Activated CD8-positive, alpha-beta memory T cell treated with anti-CD3 and anti-CD28 coated beads, Interleukin-2, amount 10 ng/mL, durations not matched to agents 7 days and 5 days (primary cell): ENCODE results near the gene TMEM184C. TPM values are rescaled to one million over a fixed set of nuclear protein-coding genes. Genes with fewer than 3 reads are reported as not detected.

Experiments
- ATAC-seq: fragments of 150-1000 bp; cut with Tn5 transposase; one replicate; pipeline ENCODE4 v1.10.0; 2021; ENCODE audit warnings: moderate library complexity
- CTCF ChIA-PET: fragments of 350-600 bp; sonication (Branson Sonifier 250); formaldehyde crosslinking; loops from one replicate; lab custom pipeline; 2021; ENCODE audit warnings: antibody characterized with exemption; lab: Charles Lee
- DNase-seq: peaks from one replicate; pipeline ENCODE4 v3.0.0-alpha.2; 2020
- H3K27ac Mint-ChIP-seq: one replicate; pipeline ENCODE4 v1.8.0; 2021; ENCODE audit warnings: mild to moderate bottlenecking, mixed read lengths
- H3K27me3 Mint-ChIP-seq: one replicate; pipeline ENCODE4 v1.8.0; 2021; ENCODE audit warnings: mixed read lengths
- H3K36me3 Mint-ChIP-seq: one replicate; pipeline ENCODE4 v1.8.0; 2021; ENCODE audit warnings: mild to moderate bottlenecking, mixed read lengths
- H3K4me1 Mint-ChIP-seq: one replicate; pipeline ENCODE4 v1.8.0; 2021; ENCODE audit warnings: mixed read lengths
- H3K4me3 Mint-ChIP-seq: one replicate; pipeline ENCODE4 v1.8.0; 2021; ENCODE audit warnings: mild to moderate bottlenecking, moderate library complexity, mixed read lengths
- H3K9me3 Mint-ChIP-seq: one replicate; pipeline ENCODE4 v1.8.0; 2022; ENCODE audit warnings: low read depth, mixed read lengths
- total RNA-seq, 2 experiments: library from RNA; stranded (reverse); gene quantifications; one replicate each; pipeline ENCODE4 v1.2.3, GENCODE V29; 2021

TMEM184C gene
- total RNA-seq, 2 experiments from 2014 or later = 18.5 to 27.2 TPM

GRCh38 chr4:147683188-147683591 is 66.0 kb downstream of the TMEM184C start:
- no peak for ATAC-seq
- Mint-ChIP-seq H3K36me3 (peaks cover 22% of the 10 kb centered on the region), H3K27ac (peak overlapping the region; percentile 92), H3K4me1 (peaks cover 33% of the 10 kb centered on the region), H3K4me3 (peak overlapping the region; percentile 92), H3K27me3 (peaks cover 5% of the 10 kb centered on the region), H3K9me3 (no peaks in the 10 kb centered on the region)
- CTCF ChIA-PET = interaction anchor here (0.7 to 3.7 kb wide), 9 partner anchors 11 to 260 kb away, joined by 3 to 28 read pairs (median 5); partner anchors contain the start of genes ARHGAP10 and TMEM184C
- DNase-seq = peak; percentile 44

- Mint-ChIP-seq H3K4me3 (peak within 1 kb of the TSS; percentile 92), H3K9me3 (no peaks in the 10 kb centered on the region)
These were observed 66.8 kb downstream of the TMEM184C start, which contains the start of gene PRMT9 for GRCh38 chr4:147683717-147684700. Gene PRMT9 (minus strand): TSS chr4:147684163. CDS start chr4:147683987, 176 bp downstream.

GRCh38 chr4:147689067-147689466 is 71.9 kb downstream of the TMEM184C start:
- H3K27ac Mint-ChIP-seq = peak overlapping the region; percentile 85
- H3K9me3 Mint-ChIP-seq = no peaks in the 10 kb centered on the region
- H3K27me3 Mint-ChIP-seq = peaks cover 11% of the 10 kb centered on the region
- H3K36me3 Mint-ChIP-seq = peaks cover 4% of the 10 kb centered on the region
- CTCF ChIA-PET = interaction anchor here (1.1 to 2.6 kb wide), 4 partner anchors 9 to 178 kb away, joined by 4 to 20 read pairs (median 6); partner anchors contain the start of gene TMEM184C
- ATAC-seq = peak; percentile 56
- DNase-seq = peak; percentile 78
- H3K4me3 Mint-ChIP-seq = peak overlapping the region; percentile 34
- H3K4me1 Mint-ChIP-seq = peaks cover 28% of the 10 kb centered on the region

More at GRCh38 chr4:147683717-147684700, 66.8 kb downstream of the TMEM184C start, which contains the start of gene PRMT9:
- Mint-ChIP-seq H3K4me1 (peaks cover 40% of the 10 kb centered on the region), H3K27me3 (peaks cover 5% of the 10 kb centered on the region), H3K27ac (peak within 1 kb of the TSS; percentile 92), H3K36me3 (peaks cover 13% of the 10 kb centered on the region)
- ATAC-seq = peak; percentile 99
- CTCF ChIA-PET = interaction anchor here (1.2 to 3.7 kb wide), 10 partner anchors 9 to 259 kb away, joined by 3 to 28 read pairs (median 6); partner anchors contain the start of genes ARHGAP10 and TMEM184C
- DNase-seq = peak; percentile 93

- Mint-ChIP-seq H3K36me3 (peaks cover 4% of the 10 kb centered on the region), H3K4me3 (no peak overlapping the region), H3K4me1 (peaks cover 20% of the 10 kb centered on the region), H3K9me3 (no peaks in the 10 kb centered on the region), H3K27me3 (peaks cover 15% of the 10 kb centered on the region), H3K27ac (no peak overlapping the region)
- DNase-seq = no peak
- CTCF ChIA-PET = interaction anchor here (4.3 kb wide), 1 partner anchor 175 kb away, joined by 25 read pairs; no protein-coding TSS in a partner anchor
- ATAC-seq = no peak
These were observed 74.6 kb downstream of the TMEM184C start for GRCh38 chr4:147691820-147692219.

GRCh38 chr4:147693218-147693617 is 76.0 kb downstream of the TMEM184C start:
- Mint-ChIP-seq H3K4me1 (peaks cover 17% of the 10 kb centered on the region), H3K9me3 (no peaks in the 10 kb centered on the region), H3K36me3 (peaks cover 2% of the 10 kb centered on the region), H3K27me3 (peaks cover 21% of the 10 kb centered on the region), H3K4me3 (no peak overlapping the region), H3K27ac (no peak overlapping the region)
- no peak for DNase-seq
- ATAC-seq = no peak
- CTCF ChIA-PET = interaction anchor here (0.9 to 4.3 kb wide), 4 partner anchors 9 to 174 kb away, joined by 3 to 25 read pairs (median 4); partner anchors contain the start of genes ARHGAP10 and PRMT9

- no peaks in the 10 kb centered on the region for H3K4me1 Mint-ChIP-seq
- DNase-seq (no peak), ATAC-seq (no peak)
- no peaks in the 10 kb centered on the region for H3K9me3 Mint-ChIP-seq
- no peak overlapping the region for H3K27ac Mint-ChIP-seq
- CTCF ChIA-PET = interaction anchor here (1.0 to 1.5 kb wide), 2 partner anchors 11 to 169 kb away, joined by 3 to 10 read pairs; no protein-coding TSS in a partner anchor
- no peaks in the 10 kb centered on the region for H3K36me3 Mint-ChIP-seq
- peaks cover 31% of the 10 kb centered on the region for H3K27me3 Mint-ChIP-seq
- no peak overlapping the region for H3K4me3 Mint-ChIP-seq
These were observed 79.7 kb downstream of the TMEM184C start for GRCh38 chr4:147696866-147697265.

- CTCF ChIA-PET = interaction anchor here (0.9 to 1.3 kb wide), 2 partner anchors 52 to 162 kb away, joined by 3 to 8 read pairs; no protein-coding TSS in a partner anchor
- ATAC-seq = no peak
- no peak overlapping the region for H3K27ac Mint-ChIP-seq
These were observed 87.6 kb downstream of the TMEM184C start for GRCh38 chr4:147704846-147705245.

GRCh38 chr4:147707892-147708672 is 90.9 kb downstream of the TMEM184C start:
- CTCF ChIA-PET = interaction anchor here (0.7 to 4.6 kb wide), 15 partner anchors 10 to 157 kb away, joined by 3 to 82 read pairs (median 4); partner anchors contain the start of genes ARHGAP10 and PRMT9
- H3K4me1 Mint-ChIP-seq = peaks cover 17% of the 10 kb centered on the region
- peak; percentile 72 for ATAC-seq
- H3K9me3 Mint-ChIP-seq = no peaks in the 10 kb centered on the region
- H3K4me3 Mint-ChIP-seq = no peak overlapping the region
- DNase-seq = peak; percentile 53
- H3K27ac Mint-ChIP-seq = no peak overlapping the region
- peaks cover 13% of the 10 kb centered on the region for H3K27me3 Mint-ChIP-seq
- no peaks in the 10 kb centered on the region for H3K36me3 Mint-ChIP-seq

More at GRCh38 chr4:147704846-147705245, 87.6 kb downstream of the TMEM184C start:
- peaks cover 15% of the 10 kb centered on the region for H3K4me1 Mint-ChIP-seq
- no peak for DNase-seq
- no peaks in the 10 kb centered on the region for H3K36me3 Mint-ChIP-seq
- no peak overlapping the region for H3K4me3 Mint-ChIP-seq
- H3K9me3 Mint-ChIP-seq = no peaks in the 10 kb centered on the region
- peaks cover 26% of the 10 kb centered on the region for H3K27me3 Mint-ChIP-seq

GRCh38 chr4:147709999-147710398 is 92.8 kb downstream of the TMEM184C start:
- DNase-seq = no peak
- Mint-ChIP-seq H3K27me3 (peaks cover 12% of the 10 kb centered on the region), H3K9me3 (no peaks in the 10 kb centered on the region), H3K4me3 (no peak overlapping the region), H3K36me3 (no peaks in the 10 kb centered on the region), H3K4me1 (peaks cover 17% of the 10 kb centered on the region), H3K27ac (no peak overlapping the region)
- ATAC-seq = no peak
- CTCF ChIA-PET = interaction anchor here (0.7 to 4.6 kb wide), 6 partner anchors 19 to 180 kb away, joined by 3 to 82 read pairs (median 4); partner anchors contain the start of genes ARHGAP10 and PRMT9

GRCh38 chr4:147714575-147715401 is 97.6 kb downstream of the TMEM184C start:
- Mint-ChIP-seq H3K36me3 (peaks cover 1% of the 10 kb centered on the region), H3K9me3 (no peaks in the 10 kb centered on the region), H3K27ac (no peak overlapping the region), H3K4me3 (no peak overlapping the region), H3K4me1 (peaks cover 12% of the 10 kb centered on the region), H3K27me3 (peaks cover 24% of the 10 kb centered on the region)
- CTCF ChIA-PET = interaction anchor here (1.4 kb wide), 1 partner anchor 17 kb away, joined by 4 read pairs; the partner anchor contains the start of gene ARHGAP10
- ATAC-seq = no peak
- DNase-seq = no peak

GRCh38 chr4:147717878-147718277 is 100.7 kb downstream of the TMEM184C start:
- Mint-ChIP-seq H3K9me3 (no peaks in the 10 kb centered on the region), H3K4me1 (peaks cover 9% of the 10 kb centered on the region), H3K36me3 (peaks cover 1% of the 10 kb centered on the region), H3K27ac (no peak overlapping the region), H3K27me3 (peaks cover 20% of the 10 kb centered on the region), H3K4me3 (no peak overlapping the region)
- no peak for ATAC-seq
- CTCF ChIA-PET = interaction anchor here (1.9 kb wide), 2 partner anchors 9 to 148 kb away, joined by 5 to 14 read pairs; no protein-coding TSS in a partner anchor
- DNase-seq = no peak
